HTERT RPE-1 (cell line): ENCODE results near the gene ARFRP1.
"Not testable (repeated sequence)": the region's sequence is repeated elsewhere in the genome, so short reads cannot be mapped to it uniquely, and the experiment has no call there.

Experiments
- in situ Hi-C: fragments of 300-500 bp; cut with MboI; formaldehyde crosslinking; loops from 4 replicates; pipeline ENCODE4 v1.14.3; 2020; ENCODE audit warnings: low sequenced_read_pairs

The ARFRP1 gene

GRCh38 chr20:63678667-63679465, 28.9 kb downstream of the ARFRP1 start:
- in situ Hi-C loops, result no loop called here

GRCh38 chr20:63678071-63678470, 29.7 kb downstream of the ARFRP1 start:
- in situ Hi-C loops, result no loop called here

- in situ Hi-C loops, result no loop called here
Measured at GRCh38 chr20:63675681-63676368, 32.0 kb downstream of the ARFRP1 start.

GRCh38 chr20:63673951-63674350, 33.8 kb downstream of the ARFRP1 start:
- in situ Hi-C loops, result no loop called here

GRCh38 chr20:63672666-63673065, 35.1 kb downstream of the ARFRP1 start:
- in situ Hi-C loops, result no loop called here

- in situ Hi-C loops, result not testable (repeated sequence)
Measured at GRCh38 chr20:63671695-63672094, 36.1 kb downstream of the ARFRP1 start.

- in situ Hi-C loops, result no loop called here
Measured at GRCh38 chr20:63668351-63668750, 39.4 kb downstream of the ARFRP1 start.

- in situ Hi-C loops, result no loop called here
Measured at GRCh38 chr20:63667858-63668257, 39.9 kb downstream of the ARFRP1 start.

GRCh38 chr20:63665708-63666107, 42.1 kb downstream of the ARFRP1 start:
- in situ Hi-C loops, result no loop called here

GRCh38 chr20:63664861-63665594, 42.7 kb downstream of the ARFRP1 start:
- in situ Hi-C loops, result no loop called here

GRCh38 chr20:63664143-63664851, 43.5 kb downstream of the ARFRP1 start:
- in situ Hi-C loops, result no loop called here

GRCh38 chr20:63663332-63664066, 44.3 kb downstream of the ARFRP1 start:
- in situ Hi-C loops, result no loop called here

GRCh38 chr20:63662813-63663189, 45.0 kb downstream of the ARFRP1 start:
- in situ Hi-C loops, result no loop called here

GRCh38 chr20:63661959-63662812, 45.6 kb downstream of the ARFRP1 start:
- in situ Hi-C loops, result no loop called here

- in situ Hi-C loops, result no loop called here
Measured at GRCh38 chr20:63661108-63661507, 46.7 kb downstream of the ARFRP1 start.

- in situ Hi-C loops, result no loop called here
Measured at GRCh38 chr20:63660622-63661021, 47.2 kb downstream of the ARFRP1 start.

- in situ Hi-C loops, result not testable (repeated sequence)
Measured at GRCh38 chr20:63660174-63660573, 47.6 kb downstream of the ARFRP1 start.

GRCh38 chr20:63659370-63659769, 48.4 kb downstream of the ARFRP1 start:
- in situ Hi-C loops, result no loop called here

- in situ Hi-C loops, result no loop called here
Measured at GRCh38 chr20:63658749-63659187, 49.0 kb downstream of the ARFRP1 start.
